A673 (cell line): ENCODE measurements around the gene GLCE. TPM values are rescaled to one million over a fixed set of nuclear protein-coding genes. Genes with fewer than 3 reads are reported as not detected.

Experiments
- BruUV-seq: library from RNA; stranded (reverse); fragments of 400-500 nt; replicated peaks from 2 replicates; lab custom pipeline; 2021; lab: Mats Ljungman, UMichigan
- CTCF ChIA-PET: fragments of 300-600 bp; sonication (Branson Sonifier 250); formaldehyde crosslinking; loops from one replicate; lab custom pipeline; 2022; ENCODE audit warnings: antibody characterized with exemption; lab: Charles Lee
- POLR2A ChIA-PET: fragments of 300-600 bp; sonication (Branson Sonifier 250); formaldehyde crosslinking; loops from one replicate; lab custom pipeline; 2022; ENCODE audit warnings: antibody characterized with exemption; ENCODE audit not compliant: low non-redundant PET; lab: Charles Lee
- DNase-seq: peaks from one replicate; pipeline ENCODE4 v3.0.0-alpha.2; 2015; ENCODE audit warnings: low spot score
- H3K27ac ChIP-seq: fragments of 200-600 bp; sonication (generic); 2 replicates; pipeline ENCODE4 v1.5.1; 2016; ENCODE audit warnings: mixed run types, low read depth, mild to moderate bottlenecking, mixed read lengths, antibody characterized with exemption, low read length; ENCODE audit not compliant: poor library complexity, severe bottlenecking
- H3K27me3 ChIP-seq: fragments of 200-600 bp; sonication (generic); replicated peaks from 2 replicates; pipeline ENCODE4 v1.6.1; 2017; ENCODE audit warnings: mixed run types, low read depth, mild to moderate bottlenecking, mixed read lengths, antibody characterized with exemption, low read length; ENCODE audit not compliant: insufficient read depth, poor library complexity
- H3K36me3 ChIP-seq: fragments of 200-600 bp; sonication (generic); 2 replicates; pipeline ENCODE4 v1.6.1; 2016; ENCODE audit warnings: mixed run types, mild to moderate bottlenecking, mixed read lengths, antibody characterized with exemption, low read length; ENCODE audit not compliant: insufficient read depth, poor library complexity, severe bottlenecking
- H3K4me1 ChIP-seq: fragments of 200-600 bp; sonication (generic); 2 replicates; pipeline ENCODE4 v1.6.1; 2017; ENCODE audit warnings: mixed run types, mild to moderate bottlenecking, mixed read lengths, antibody characterized with exemption, low read length; ENCODE audit not compliant: insufficient read depth, poor library complexity, severe bottlenecking
- H3K4me3 ChIP-seq: fragments of 200-600 bp; sonication (generic); 2 replicates; pipeline ENCODE4 v1.5.1; 2016; ENCODE audit warnings: low read depth, mixed run types, mild to moderate bottlenecking, mixed read lengths, low read length; ENCODE audit not compliant: poor library complexity, severe bottlenecking
- H3K9me3 ChIP-seq: fragments of 200-600 bp; sonication (generic); 2 replicates; pipeline ENCODE4 v1.6.1; 2016; ENCODE audit warnings: mixed run types, low read depth, mild to moderate bottlenecking, mixed read lengths, antibody characterized with exemption, low read length; ENCODE audit not compliant: poor library complexity, severe bottlenecking
- EZH2 ChIP-seq: fragments of 200-600 bp; sonication (generic); IDR thresholded peaks from 2 replicates; pipeline ENCODE4 v1.6.1; 2017; ENCODE audit warnings: borderline replicate concordance, low read depth, mild to moderate bottlenecking, mixed read lengths, antibody characterized with exemption, low read length; ENCODE audit not compliant: poor library complexity, severe bottlenecking
- intact Hi-C: fragments of 100-400 bp; cut with micrococcal nuclease; formaldehyde crosslinking; loops from one replicate; pipeline ENCODE4 v1.10.0; 2022; ENCODE audit not compliant: unreplicated experiment
- total RNA-seq: library from RNA; stranded (reverse); gene quantifications from 2 replicates; pipeline ENCODE4 v1.2.3, GENCODE V29; 2021
- TF ChIP-seq, protein P1 (sequence below): fragments of 300-800, 200-600 bp; sonication (generic); conservative IDR thresholded peaks from 2 replicates; pipeline ENCODE4 v1.5.1; 2017; ENCODE audit warnings: low read depth, mild to moderate bottlenecking, antibody characterized with exemption, low read length, moderate library complexity, mixed read lengths

The GLCE gene
- total RNA-seq, 1 experiment from 2014 or later, result 44.6 TPM

DNA sequence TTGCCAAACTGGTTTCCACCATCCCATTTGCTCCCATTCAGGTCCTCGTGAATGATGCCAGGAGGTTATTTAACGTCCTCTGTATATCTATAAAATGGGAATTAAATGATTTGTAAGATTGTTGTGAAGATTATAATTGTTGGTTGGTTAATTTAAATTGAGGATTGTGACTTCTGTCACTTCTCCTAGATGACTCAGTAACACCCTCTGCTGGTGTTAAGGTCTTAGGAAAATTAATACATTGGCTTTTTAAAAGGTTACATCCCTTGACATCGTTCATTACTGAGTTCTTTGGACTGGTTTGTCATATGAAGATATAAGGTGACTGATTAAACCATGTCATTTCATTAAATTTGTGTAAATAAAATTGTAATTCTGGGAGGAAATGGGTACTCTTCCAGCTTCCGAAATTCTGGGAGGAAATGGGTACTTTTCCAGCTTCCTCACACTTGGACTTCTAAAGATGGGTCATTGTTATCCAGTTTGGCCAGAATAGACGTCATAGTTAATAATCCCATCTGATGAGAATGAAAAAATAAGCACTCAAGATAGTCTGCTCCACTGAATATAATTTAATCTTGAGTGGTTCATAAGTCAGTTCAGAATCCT lies 105.0 kb downstream of the GLCE start:
- H3K4me3 ChIP-seq, result no peak overlapping the region
- no TSS peak for BruUV-seq
- H3K27ac ChIP-seq, result no peak overlapping the region
- H3K36me3 ChIP-seq, result peaks cover 7% of the 10 kb centered on the region
- CTCF ChIA-PET, result interaction anchor here (0.7 kb wide), 1 partner anchor 206 kb away, joined by 5 read pairs; no protein-coding TSS in a partner anchor
- H3K9me3 ChIP-seq, result no peaks in the 10 kb centered on the region
- no peak for TF ChIP-seq EZH2
- TF ChIP-seq, protein P1, sequence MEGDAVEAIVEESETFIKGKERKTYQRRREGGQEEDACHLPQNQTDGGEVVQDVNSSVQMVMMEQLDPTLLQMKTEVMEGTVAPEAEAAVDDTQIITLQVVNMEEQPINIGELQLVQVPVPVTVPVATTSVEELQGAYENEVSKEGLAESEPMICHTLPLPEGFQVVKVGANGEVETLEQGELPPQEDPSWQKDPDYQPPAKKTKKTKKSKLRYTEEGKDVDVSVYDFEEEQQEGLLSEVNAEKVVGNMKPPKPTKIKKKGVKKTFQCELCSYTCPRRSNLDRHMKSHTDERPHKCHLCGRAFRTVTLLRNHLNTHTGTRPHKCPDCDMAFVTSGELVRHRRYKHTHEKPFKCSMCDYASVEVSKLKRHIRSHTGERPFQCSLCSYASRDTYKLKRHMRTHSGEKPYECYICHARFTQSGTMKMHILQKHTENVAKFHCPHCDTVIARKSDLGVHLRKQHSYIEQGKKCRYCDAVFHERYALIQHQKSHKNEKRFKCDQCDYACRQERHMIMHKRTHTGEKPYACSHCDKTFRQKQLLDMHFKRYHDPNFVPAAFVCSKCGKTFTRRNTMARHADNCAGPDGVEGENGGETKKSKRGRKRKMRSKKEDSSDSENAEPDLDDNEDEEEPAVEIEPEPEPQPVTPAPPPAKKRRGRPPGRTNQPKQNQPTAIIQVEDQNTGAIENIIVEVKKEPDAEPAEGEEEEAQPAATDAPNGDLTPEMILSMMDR, result peak; percentile 76
- H3K4me1 ChIP-seq, result peaks cover 9% of the 10 kb centered on the region
- H3K27me3 ChIP-seq, result no peaks in the 10 kb centered on the region
- intact Hi-C loops, result loop anchor here (1.0 to 10.0 kb wide), 2 partner anchors 101 to 206 kb away; partner anchors contain the start of gene GLCE
- POLR2A ChIA-PET, result no interaction called here
- DNase-seq, result peak; percentile 59

GRCh38 chr15:69271217-69271616 lies 110.8 kb downstream of the GLCE start:
- peaks cover 7% of the 10 kb centered on the region for H3K36me3 ChIP-seq

GRCh38 chr15:69272139-69272538 lies 111.7 kb downstream of the GLCE start:
- no peak for DNase-seq
- no TSS peak for BruUV-seq
- H3K27me3 ChIP-seq, result no peaks in the 10 kb centered on the region
- intact Hi-C loops, result loop anchor here (10.0 kb wide), 1 partner anchor 123 kb away; no protein-coding TSS in a partner anchor
- H3K4me1 ChIP-seq, result peaks cover 28% of the 10 kb centered on the region
- CTCF ChIA-PET, result no interaction called here
- TF ChIP-seq, protein P1, result no peak
- TF ChIP-seq EZH2, result no peak
- POLR2A ChIA-PET, result no interaction called here
- H3K36me3 ChIP-seq, result peaks cover 7% of the 10 kb centered on the region
- H3K9me3 ChIP-seq, result no peaks in the 10 kb centered on the region
- H3K4me3 ChIP-seq, result no peak overlapping the region
- H3K27ac ChIP-seq, result no peak overlapping the region

More at GRCh38 chr15:69271217-69271616, 110.8 kb downstream of the GLCE start:
- ChIA-PET CTCF (no interaction called here), POLR2A (no interaction called here)
- Histone ChIP-seq H3K4me3 (no peak overlapping the region), H3K4me1 (peaks cover 18% of the 10 kb centered on the region), H3K9me3 (no peaks in the 10 kb centered on the region), H3K27ac (no peak overlapping the region), H3K27me3 (no peaks in the 10 kb centered on the region)
- intact Hi-C loops, result loop anchor here (10.0 kb wide), 1 partner anchor 124 kb away; no protein-coding TSS in a partner anchor
- TSS peak; percentile 10 for BruUV-seq
- TF ChIP-seq EZH2, result no peak
- TF ChIP-seq, protein P1, result no peak
- DNase-seq, result no peak
